NCI-H2107 (cell line): Measurements from ENCODE around the gene PAQR9.

Experiments used
- DNase-seq: peaks from one replicate; lab custom pipeline; 2025; lab: John Stamatoyannopoulos, UW

The PAQR9 gene

DNA sequence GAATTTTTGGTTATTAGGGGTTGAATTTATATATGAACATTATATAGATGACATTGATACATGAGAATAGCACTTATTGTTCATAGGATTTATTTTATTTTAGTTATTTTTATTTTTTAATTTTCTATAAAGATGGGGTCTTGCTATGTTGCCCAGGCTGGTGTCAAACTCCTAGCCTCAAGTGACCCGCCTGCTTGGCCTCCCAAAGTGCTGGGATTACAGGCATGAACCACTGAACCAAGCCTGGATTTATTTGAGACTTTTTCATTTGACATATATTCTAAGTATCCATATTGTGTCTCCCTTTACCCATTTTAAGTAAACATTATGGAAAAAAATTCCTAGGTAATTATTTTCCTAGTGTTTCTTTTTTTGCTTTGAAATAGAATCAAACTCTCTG is 12.5 kb downstream of the PAQR9 start:
- no peak for DNase-seq

DNA sequence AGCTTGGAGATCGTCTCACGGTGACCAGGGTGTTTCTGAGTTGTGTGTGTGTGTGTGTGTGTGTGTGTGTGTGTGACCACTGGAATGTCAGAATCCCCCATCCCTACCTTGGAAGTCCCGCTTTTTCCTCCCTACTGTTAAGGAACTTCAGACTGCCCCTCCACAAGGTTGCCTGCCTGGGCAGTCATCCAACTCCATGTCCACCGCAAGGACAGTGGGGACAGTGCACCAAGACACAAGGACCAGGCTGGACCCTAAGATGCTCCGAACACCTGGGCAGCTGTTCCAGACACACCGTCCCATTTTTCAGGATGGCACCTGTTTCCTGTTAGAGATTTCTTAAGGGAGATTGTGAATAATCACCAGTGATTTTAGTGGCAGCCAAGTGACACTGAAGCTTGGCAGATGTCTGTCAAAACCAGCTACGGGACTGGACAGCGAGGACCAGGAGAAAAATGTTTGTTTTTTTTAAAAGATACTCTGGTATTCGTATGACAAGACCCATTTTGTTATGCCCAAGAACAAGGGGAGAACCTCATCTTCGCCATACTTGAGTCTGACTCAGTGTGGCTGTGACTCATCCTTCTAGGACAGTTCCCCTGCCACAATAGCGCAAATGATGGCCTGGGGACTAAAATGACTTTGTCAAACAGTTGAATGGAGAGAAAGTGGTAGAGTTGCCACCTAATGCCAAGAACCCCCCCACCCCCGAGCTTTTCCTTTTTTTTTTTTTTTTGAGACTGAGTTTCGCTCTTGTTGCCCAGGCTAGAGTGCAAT is 15.5 kb downstream of the PAQR9 start:
- no peak for DNase-seq

DNA sequence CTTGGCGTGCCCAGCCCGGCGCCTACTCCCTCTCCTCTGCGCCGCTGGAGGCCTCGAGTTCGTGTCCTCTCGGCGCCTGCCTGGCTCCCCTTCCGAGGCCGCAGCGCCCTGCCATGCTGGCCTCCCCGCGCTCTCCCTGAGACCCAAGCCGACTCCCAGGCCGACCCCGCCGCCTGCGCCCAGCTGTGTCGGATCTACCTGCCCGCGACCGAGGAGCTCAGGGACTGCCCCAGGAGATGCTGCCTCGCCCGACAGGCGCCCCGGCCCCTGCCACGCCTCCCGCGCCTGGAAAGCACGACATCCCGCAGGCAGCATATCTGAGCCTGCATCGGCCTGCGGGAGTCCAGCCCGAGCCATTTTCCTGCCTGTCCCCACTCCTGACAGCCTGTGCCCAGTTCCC is 16.1 kb downstream of the PAQR9 start:
- no peak for DNase-seq

DNA sequence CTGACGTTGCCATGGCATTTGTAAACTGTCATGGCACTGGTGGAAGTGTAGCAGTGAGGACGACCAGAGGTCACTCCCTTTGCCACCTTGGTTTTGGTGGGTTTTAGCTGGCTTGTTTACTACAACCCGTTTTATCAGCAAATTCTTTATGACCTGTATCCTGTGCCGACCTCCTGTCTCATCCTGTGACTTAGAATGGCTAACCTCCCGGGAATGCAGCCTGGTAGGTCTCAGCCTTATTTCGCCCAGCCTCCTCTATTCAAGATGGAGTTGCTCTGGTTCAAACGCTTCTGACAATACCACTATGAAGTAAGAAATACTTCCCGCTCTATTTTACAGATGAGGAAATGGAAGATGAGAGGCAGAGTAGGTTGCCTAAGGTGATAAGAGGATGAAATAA is 16.6 kb downstream of the PAQR9 start:
- DNase-seq, result no peak

DNA sequence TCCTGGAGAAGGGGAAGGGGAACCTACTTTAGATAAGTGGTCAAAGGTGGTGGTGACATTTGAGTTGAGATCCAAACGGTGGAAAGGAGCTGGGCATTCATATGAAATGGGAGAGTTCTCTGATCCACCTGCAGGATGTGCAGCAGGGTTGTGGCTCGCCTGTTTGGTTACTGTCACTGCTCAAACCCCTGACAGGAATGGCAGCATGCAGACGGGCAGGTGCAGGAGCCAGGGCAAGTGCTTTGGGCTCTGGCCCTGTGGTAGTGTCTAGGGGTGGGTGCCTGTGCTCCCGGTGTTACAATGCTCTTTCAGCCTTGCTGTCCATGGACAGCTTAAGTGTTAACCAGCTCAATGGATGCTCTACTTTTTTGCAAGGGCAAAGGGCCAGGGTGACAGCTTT is 18.5 kb downstream of the PAQR9 start:
- DNase-seq, result no peak

DNA sequence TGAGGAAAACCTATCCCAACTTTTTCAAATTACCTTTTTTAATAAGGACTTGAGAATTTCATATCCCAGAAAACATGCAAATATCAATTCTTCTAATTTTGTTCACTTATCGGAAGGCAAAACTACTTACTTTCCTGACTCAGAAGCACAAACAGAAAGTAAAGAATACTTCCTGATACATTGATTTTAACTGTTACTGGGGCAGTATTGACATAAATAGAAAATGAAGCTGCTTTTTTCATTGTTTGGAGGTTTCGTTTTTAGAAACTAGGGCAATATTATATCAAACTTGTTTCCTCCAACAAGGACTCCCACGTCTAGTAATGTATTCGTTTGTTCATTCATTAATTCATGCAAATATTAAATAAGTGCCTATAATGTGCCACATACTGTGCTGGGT is 19.1 kb downstream of the PAQR9 start:
- DNase-seq, result no peak

DNA sequence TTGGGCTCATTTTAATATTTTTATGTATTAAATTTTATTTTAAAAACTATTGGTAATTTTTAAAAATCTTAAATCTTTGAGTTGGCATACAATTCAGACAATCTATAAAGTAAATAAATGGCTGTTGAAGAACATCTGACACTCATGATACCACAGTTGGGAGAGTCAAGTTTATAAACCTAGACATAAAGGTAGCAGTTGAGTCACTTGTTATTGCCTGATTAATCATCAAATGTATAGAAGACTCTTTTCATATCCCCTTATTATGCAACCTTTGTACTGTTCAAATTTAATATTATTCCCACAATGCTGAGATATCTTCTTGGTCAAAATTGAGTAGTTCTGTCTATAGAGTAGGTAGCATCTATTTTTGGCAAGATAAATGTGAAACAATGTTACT is 19.6 kb downstream of the PAQR9 start:
- no peak for DNase-seq

DNA sequence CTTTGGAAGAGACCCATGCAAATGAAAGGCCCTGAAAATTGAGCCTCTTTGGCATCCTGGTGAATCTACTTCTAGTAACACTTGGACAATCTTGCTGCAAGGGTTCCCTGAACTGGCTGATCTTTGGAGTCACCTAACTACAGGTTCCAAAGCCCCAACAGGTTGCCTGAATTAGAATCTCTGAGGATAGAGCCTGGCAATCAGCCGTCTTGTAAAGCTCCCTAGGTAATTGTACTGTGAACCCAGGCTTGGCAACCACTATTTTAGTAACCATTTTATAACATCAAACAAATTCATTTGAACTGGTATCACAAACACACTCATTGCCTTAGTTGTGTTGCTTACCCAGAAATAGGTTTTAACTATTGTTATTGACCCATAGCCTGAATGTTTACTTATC is 20.1 kb downstream of the PAQR9 start:
- no peak for DNase-seq

DNA sequence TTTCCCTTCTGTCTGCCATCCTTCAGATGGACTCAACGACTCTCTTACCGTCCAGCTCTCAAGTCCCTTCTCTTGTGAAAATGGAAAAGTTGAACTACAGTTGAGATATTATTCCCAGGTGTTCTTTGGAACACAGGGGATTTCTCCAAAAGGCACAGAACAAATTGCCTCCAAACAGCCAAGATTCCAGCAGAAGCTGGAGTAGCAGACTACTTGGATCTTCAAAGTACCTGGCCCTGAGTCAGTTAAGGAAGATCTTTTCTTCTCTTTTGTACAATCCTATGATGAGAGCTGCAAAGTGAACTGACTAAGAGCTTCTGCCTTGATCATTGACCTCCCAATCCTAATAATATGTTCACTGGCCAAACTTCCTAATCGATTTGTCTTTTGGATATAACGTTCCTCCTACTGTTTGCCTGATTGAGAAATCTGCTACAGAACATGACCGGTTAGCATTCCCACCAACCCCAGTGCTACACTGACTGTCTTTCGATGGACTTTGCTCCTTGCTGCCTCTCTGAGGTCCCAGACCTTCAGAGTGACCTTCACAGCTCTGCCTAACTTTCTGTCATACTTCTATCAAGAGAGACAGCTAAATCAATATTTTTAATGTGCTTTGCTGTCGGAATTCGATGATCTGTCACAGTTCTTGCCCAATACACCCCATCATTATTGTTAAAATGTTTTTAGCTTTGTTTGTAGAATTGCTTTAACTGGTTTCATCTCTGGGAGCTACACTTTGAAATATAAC is 21.9 kb downstream of the PAQR9 start:
- no peak for DNase-seq

DNA sequence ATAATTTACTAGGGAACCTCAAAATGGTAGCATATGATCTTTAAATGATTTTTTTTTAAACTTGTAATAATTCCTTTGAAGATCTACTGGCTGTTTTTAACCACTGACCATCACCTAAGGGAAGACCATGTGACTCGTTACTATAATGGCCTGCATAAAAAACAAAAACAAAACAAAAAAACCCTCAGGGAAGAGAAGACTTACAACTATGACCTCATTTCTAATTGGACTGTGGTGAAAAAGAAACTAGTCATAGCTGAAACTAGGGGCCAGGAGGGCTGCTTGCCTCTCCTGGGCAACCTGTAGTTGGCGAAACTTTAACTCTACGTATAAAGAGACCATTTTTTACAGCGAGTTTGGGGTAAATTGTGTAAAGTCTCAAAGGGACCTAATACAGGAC is 23.0 kb downstream of the PAQR9 start:
- no peak for DNase-seq

DNA sequence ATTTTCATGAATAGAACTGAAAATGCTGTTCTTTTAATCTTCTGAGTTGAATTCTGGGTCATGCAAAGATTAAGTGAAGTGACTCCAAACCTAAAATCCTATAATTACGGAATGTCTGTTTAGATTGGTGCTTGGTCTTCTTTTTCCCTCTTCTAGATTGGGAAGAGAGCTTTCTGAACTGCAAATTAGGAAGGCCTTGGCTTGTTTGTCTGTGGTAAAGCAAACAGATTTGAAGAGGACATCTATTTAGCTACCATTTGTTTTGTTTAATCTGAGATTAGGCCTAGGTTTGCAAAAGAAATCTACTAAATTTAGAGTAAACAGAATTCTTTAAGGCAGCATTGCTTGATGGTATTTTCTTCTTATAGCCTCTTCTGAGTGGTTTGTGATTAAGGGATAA is 23.5 kb downstream of the PAQR9 start:
- no peak for DNase-seq

DNA sequence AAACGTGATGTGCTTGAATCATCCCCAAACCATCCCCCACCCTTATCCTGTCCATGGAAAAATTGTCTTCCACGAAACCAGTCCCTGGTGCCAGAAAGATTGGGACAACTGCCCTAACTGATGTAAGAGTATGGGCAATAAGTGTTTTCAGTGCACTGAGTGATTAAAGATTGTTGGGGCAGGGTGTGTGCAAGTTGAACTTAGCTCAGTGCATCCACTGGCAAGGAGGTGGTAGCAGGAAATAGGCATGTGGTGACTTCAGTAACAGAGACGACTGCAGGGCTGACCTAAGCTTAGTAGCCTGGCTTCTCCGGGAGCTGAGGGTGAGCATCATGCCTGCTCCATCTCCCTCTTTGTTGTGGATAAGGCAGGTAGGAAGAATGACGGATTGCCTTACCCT is 27.5 kb downstream of the PAQR9 start:
- no peak for DNase-seq

DNA sequence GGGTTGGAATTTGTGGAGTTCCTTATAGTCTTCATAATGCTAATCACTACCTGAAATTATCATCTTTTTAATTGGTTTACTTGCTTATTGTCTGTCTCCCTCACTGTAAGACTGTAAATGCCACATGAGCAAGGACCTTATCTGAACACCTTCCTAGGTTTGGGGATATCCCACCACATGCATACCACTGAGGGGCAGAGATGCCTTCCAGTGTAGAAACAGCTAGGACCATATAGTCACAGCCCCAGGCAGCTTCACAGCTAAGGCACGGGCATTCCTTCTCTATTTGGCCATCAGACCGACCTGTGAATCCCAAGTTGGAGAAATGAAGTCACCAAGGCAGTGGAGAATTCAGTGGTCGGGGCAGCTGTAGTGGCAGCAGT is 28.6 kb downstream of the PAQR9 start:
- DNase-seq, result no peak

DNA sequence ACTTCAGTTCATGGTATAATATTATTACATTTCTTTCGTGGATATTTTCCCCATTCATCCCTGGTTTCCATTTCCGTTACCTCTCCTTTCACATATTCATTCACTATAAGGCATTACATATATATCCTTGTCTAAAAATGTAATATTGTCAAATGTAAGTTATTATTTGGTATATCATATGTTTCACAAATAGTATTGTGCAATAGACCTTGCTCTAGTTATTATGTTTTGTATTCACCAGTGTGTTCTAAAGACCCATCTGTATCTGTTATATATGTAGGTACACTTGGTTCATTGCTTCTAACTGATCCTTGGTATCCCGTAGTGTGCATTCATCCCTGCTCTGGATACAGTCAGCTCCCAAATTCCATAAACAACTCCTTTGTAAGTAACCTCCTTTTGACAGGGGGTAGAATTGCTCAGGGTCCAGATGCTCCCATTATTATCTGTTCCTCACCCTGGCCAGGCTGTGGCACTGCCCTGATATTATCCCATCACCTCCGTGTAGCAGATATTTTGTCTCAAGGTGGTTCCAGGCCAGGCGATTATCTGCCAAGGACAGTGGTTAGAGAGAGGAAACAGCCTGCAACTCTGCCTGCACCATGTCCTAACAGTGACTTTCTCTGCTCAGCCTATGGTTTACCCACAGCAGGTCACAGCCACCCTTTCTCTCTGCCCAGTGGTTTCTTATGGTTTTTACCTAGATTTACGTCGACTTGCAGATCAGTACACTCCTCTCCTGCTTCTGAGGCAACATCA is 29.2 kb downstream of the PAQR9 start:
- DNase-seq, result no peak

DNA sequence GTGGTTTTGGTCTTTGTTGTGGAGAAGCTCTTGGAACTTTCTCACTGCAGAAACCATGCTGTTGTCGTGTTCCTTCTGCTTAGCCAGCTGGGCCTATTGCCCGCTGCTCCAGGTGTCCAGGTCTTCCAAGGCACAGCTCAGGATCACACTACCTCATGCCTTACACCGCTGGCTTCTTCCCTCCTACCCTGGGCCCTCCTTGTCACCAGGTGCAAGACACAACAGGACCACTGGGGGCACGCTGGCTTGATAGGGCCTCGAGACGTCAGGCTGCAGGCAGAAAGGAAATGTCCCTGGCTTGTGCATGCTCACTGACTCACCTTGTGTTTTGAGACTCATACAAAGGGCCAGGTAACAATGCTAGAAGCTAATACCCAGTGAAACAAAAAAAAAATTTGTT is 32.3 kb downstream of the PAQR9 start:
- no peak for DNase-seq

DNA sequence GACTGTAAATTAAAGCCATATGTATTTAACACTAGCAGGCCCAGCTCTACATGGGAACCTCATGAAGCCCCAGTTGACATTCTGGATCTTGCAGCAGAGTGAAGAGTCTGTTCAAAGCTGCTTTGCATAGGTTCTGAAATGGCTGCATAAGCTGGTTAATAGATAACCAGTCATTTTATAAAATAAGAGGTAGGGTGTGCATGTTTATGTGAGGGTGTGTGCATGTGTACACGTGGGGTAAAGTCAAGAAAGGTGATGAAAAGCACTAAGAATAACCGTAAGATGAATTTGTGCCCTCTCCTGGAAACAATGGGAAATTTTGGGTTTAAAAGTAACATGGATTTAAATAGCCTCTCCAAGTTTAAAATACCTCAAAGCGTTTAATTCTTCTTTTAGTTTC is 33.0 kb downstream of the PAQR9 start:
- DNase-seq, result no peak

DNA sequence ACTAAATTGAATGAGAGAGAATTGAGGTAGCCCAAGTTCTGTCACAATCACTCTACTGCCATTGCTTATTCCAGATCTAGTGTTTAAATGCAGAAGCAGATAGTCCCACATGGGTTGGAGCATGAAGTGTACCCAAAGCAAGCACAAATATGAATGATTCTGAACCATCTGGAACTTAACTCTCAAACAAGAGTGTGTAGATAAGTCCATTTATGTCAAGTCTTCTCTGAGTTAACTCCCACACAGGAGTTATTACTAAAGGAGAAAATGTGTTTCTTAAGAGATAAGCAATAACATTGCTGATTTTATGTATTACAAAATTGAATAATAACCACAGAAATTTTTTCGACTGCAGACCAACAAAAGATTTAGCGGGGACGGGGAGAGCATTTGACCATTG is 33.6 kb downstream of the PAQR9 start:
- DNase-seq, result no peak

DNA sequence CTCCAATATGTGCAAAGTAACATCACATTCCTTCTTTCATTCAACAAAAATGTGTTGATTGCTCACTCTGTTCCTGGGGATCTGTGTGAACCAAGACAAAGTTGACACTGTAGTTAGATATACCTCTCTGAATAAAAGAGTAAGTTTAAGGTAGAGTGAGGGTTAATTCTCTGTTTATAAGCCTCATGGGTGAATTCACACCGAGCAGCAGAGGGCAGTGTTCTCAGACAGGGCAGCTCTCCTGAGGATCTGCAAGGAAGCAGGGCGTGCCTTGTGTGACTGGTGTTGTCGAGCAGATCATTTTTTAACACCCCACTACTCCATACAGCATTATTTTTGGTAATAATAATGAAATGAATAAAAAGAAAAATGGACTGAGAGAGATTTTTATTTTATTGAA is 34.4 kb downstream of the PAQR9 start:
- DNase-seq, result no peak

DNA sequence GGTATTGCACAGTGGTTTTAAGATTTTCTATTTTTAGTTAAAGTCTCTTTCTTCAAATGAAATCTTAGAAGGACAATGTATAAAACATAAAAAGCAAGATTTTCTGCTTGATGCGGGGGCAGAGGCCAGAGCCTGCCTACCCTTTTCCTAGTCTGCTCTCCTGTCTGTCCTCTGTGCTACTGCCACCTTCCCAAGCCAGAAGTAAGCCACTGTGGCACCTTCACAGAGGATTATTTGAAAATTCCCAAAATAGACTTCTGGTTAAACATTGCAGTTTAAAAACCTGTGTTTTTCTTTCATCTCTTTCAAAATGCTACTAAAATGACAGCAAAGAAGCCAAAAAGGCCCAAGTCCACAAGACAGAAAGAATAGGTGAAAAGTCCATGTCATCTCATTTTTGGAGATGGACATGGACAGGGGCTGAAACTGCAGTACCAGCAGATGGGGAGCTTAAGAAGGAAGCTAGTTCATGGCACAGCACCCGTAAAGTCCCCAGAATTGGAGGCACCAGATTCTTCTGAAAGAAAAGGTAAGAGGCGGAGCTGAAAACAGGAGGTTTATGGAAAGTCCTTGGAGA is 37.0 kb downstream of the PAQR9 start:
- no peak for DNase-seq

DNA sequence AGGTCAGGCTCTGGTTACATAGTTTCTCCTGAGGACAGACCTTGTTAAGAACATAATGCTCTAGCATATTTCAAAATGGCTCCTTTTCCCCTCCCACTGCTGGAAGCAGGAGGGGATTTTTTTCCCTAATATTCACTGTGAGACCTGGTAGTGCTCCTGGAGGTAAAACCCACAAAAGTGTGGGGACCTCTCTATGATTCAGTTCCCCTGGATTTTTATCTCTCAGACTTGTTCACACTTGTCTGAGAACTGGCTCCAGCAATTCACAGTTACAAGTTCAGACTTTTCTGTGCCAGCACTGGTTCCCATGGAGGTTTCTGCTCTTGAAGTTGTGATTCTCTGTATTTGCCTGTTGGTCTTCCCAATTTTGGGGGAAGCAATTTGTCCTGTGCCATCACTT is 38.3 kb downstream of the PAQR9 start:
- DNase-seq, result no peak

DNA sequence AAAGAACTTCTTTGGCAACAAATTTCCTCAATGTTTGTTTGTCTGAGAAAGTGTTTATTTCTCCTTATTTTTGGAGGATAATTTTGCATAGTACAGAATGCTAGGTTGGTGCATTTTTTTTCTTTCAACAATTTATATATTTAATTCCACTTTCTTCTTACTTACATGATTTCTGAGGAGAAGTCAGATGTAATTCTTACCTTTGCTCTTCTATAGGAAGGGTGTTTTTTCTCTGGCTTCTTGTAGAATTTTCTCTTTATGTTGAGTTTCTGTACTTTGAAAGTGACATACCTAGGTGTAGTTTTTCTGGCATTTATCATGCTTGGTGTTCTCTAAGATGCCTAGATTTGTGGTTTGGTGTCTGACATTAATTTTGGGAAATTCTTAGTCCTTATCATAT is 39.8 kb downstream of the PAQR9 start:
- DNase-seq, result no peak

DNA sequence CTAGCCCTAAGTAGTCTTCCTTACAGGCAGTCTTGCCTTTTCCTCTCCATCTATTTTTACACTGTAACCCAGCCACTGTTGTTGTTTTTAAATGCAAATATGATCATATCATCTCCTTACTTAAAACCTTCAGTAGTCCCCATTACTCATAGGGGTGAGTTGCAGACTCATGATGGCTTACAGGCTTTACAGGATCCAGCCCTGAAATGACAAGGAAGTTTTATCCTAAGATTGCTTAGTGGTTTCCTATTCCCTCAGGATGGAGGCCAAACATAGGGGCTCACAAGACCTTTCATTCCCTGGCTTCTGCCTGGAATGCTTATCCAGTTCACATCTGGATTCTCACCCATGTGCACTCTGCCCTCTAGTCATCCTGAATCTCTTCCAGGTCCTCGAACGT is 46.9 kb downstream of the PAQR9 start:
- no peak for DNase-seq

DNA sequence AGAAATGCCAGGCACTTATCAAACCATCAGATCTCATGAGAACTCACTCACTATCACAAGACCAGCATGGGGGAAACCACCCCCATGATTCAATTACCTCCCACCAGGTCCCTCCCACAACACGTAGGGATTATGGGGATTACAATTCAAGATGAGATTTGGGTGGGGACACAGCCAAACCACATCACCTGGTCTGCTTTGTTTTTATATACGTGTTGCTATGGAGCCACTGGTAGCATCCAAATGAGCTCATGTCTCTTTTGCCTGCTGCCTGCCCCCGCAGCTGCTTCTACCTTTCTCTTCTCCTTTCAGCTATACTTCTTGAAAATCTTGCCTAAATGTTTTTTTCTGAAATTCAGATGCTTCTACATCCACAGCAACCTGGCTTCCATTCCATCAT is 47.8 kb downstream of the PAQR9 start:
- DNase-seq, result no peak
